SU-DHL-6 (cell line): ENCODE results near the gene GJD3.

Source experiments
- H2AFZ ChIP-seq: fragments of 200-600 bp; sonication (generic); 2 replicates; pipeline ENCODE4 v1.6.1; 2014; ENCODE audit warnings: low read depth, mild to moderate bottlenecking, moderate library complexity, mixed read lengths, antibody characterized with exemption, low read length; ENCODE audit not compliant: severe bottlenecking
- H3F3A ChIP-seq: fragments of 200-600 bp; shearing (Covaris generic); 2 replicates; pipeline ENCODE4 v1.6.0; 2016; ENCODE audit warnings: antibody characterized with exemption, mild to moderate bottlenecking; ENCODE audit not compliant: insufficient read depth
- H3K27ac ChIP-seq: fragments of 200-600 bp; sonication (generic); 2 replicates; pipeline ENCODE4 v1.5.1; 2016; ENCODE audit warnings: low read depth, mild to moderate bottlenecking, low read length, moderate library complexity, mixed read lengths
- H3K27me3 ChIP-seq: fragments of 200-600 bp; sonication (generic), shearing (Covaris generic); 2 replicates; pipeline ENCODE4 v1.6.0; 2014; ENCODE audit warnings: mild to moderate bottlenecking, low read length
- H3K36me3 ChIP-seq: fragments of 200-600 bp; sonication (generic); 2 replicates; pipeline ENCODE4 v1.6.1; 2014; ENCODE audit warnings: mild to moderate bottlenecking, low read length, mixed read lengths
- H3K4me2 ChIP-seq: fragments of 300-600, 200-600 bp; shearing (Covaris generic), sonication (generic); 2 replicates; pipeline ENCODE4 v1.6.0; 2014; ENCODE audit warnings: low read length, low read depth, mild to moderate bottlenecking; ENCODE audit not compliant: poor library complexity, severe bottlenecking
- H3K4me3 ChIP-seq: fragments of 200-600 bp; sonication (generic); 2 replicates; pipeline ENCODE4 v1.5.1; 2014; ENCODE audit warnings: antibody characterized with exemption, low read length, mild to moderate bottlenecking, mixed read lengths; ENCODE audit not compliant: insufficient read depth, poor library complexity, severe bottlenecking
- H3K79me2 ChIP-seq: fragments of 200-600 bp; sonication (generic); 2 replicates; pipeline ENCODE4 v1.6.1; 2014; ENCODE audit warnings: mild to moderate bottlenecking, low read length, moderate library complexity; ENCODE audit not compliant: insufficient read depth
- H3K9ac ChIP-seq: fragments of 200-600 bp; sonication (generic); 2 replicates; pipeline ENCODE4 v1.7.0; 2014; ENCODE audit warnings: mild to moderate bottlenecking, low read length
- H3K9me2 ChIP-seq: fragments of 200-600 bp; sonication (generic); replicated peaks from 2 replicates; pipeline ENCODE4 v1.6.1; 2014; ENCODE audit warnings: low read length; ENCODE audit not compliant: insufficient read depth
- H3K9me3 ChIP-seq: fragments of 200-600 bp; sonication (generic); 2 replicates; pipeline ENCODE4 v1.6.1; 2014; ENCODE audit warnings: low read length, mixed read lengths; ENCODE audit not compliant: insufficient read depth
- H4K20me1 ChIP-seq: fragments of 200-600 bp; sonication (generic); 2 replicates; pipeline ENCODE4 v1.6.1; 2014; ENCODE audit warnings: low read depth, mild to moderate bottlenecking, antibody characterized with exemption, low read length, moderate library complexity, mixed read lengths
- CTCF ChIP-seq: fragments of 200-600 bp; sonication (generic); IDR thresholded peaks from one replicate; pipeline ENCODE4 v1.5.1; 2017; ENCODE audit warnings: antibody characterized with exemption, mild to moderate bottlenecking, low read length, moderate library complexity; ENCODE audit not compliant: insufficient read depth, poor library complexity, severe bottlenecking
- EZH2phosphoT487 ChIP-seq: fragments of 200-600 bp; sonication (generic), shearing (Covaris generic); conservative IDR thresholded peaks from 2 replicates; pipeline ENCODE4 v1.6.1; 2018; ENCODE audit warnings: mild to moderate bottlenecking, antibody characterized with exemption, low read length, moderate library complexity, mixed read lengths

GJD3 gene

GRCh38 chr17:40351359-40352236 is 12.9 kb downstream of the GJD3 start:
- Histone ChIP-seq H3K27me3 (no peaks in the 10 kb centered on the region), H3K9ac (no peak overlapping the region), H4K20me1 (no peaks in the 10 kb centered on the region; the same call in 1 of the 2 replicates), H3F3A (no peaks in the 10 kb centered on the region), H3K36me3 (no peaks in the 10 kb centered on the region), H3K27ac (no peak overlapping the region), H3K9me3 (no peaks in the 10 kb centered on the region), H2AFZ (no peak overlapping the region), H3K4me2 (no peak overlapping the region), H3K9me2 (no peaks in the 10 kb centered on the region), H3K79me2 (no peaks in the 10 kb centered on the region), H3K4me3 (no peak overlapping the region)
- TF ChIP-seq CTCF (no peak), EZH2phosphoT487 (no peak)

GRCh38 chr17:40350689-40351358 is 13.7 kb downstream of the GJD3 start:
- Histone ChIP-seq H3K79me2 (no peaks in the 10 kb centered on the region), H3K4me2 (no peak overlapping the region), H2AFZ (no peak overlapping the region), H3K27ac (no peak overlapping the region), H3K4me3 (no peak overlapping the region), H4K20me1 (no peaks in the 10 kb centered on the region; the same call in 1 of the 2 replicates), H3K9me2 (no peaks in the 10 kb centered on the region), H3K36me3 (no peaks in the 10 kb centered on the region), H3K27me3 (no peaks in the 10 kb centered on the region), H3F3A (no peaks in the 10 kb centered on the region), H3K9me3 (no peaks in the 10 kb centered on the region), H3K9ac (no peak overlapping the region)
- TF ChIP-seq EZH2phosphoT487 = no peak
- no peak for TF ChIP-seq CTCF

GRCh38 chr17:40349895-40350688 is 14.4 kb downstream of the GJD3 start:
- no peaks in the 10 kb centered on the region for H3K27me3 ChIP-seq
- H3F3A ChIP-seq = no peaks in the 10 kb centered on the region
- H3K9ac ChIP-seq = no peak overlapping the region
- no peak overlapping the region for H3K4me3 ChIP-seq
- H2AFZ ChIP-seq = no peak overlapping the region
- no peak for TF ChIP-seq EZH2phosphoT487
- no peak for TF ChIP-seq CTCF
- H4K20me1 ChIP-seq = no peaks in the 10 kb centered on the region; the same call in 1 of the 2 replicates
- H3K4me2 ChIP-seq = no peak overlapping the region
- H3K9me3 ChIP-seq = no peaks in the 10 kb centered on the region
- H3K36me3 ChIP-seq = no peaks in the 10 kb centered on the region
- no peaks in the 10 kb centered on the region for H3K9me2 ChIP-seq
- no peak overlapping the region for H3K27ac ChIP-seq
- no peaks in the 10 kb centered on the region for H3K79me2 ChIP-seq
